GM19193 (cell line): ENCODE results near the gene ANXA8.

Experiments used
- POLR2A ChIP-seq: IDR thresholded peaks from 4 replicates; pipeline ENCODE4 v1.6.1; 2011; ENCODE audit not compliant: insufficient read depth, insufficient read length; ENCODE audit errors: extremely low read depth

Gene ANXA8

GRCh38 chr10:47424231-47424630 is 59.7 kb downstream of the ANXA8 start:
- TF ChIP-seq POLR2A: no peak

- no peak for TF ChIP-seq POLR2A
These were observed 60.4 kb downstream of the ANXA8 start for GRCh38 chr10:47423476-47423875.

- TF ChIP-seq POLR2A: no peak
These were observed 62.6 kb downstream of the ANXA8 start for GRCh38 chr10:47421057-47421952.

- no peak for TF ChIP-seq POLR2A
These were observed 63.4 kb downstream of the ANXA8 start for GRCh38 chr10:47420305-47421056.

GRCh38 chr10:47419421-47419820 is 64.5 kb downstream of the ANXA8 start:
- no peak for TF ChIP-seq POLR2A

- TF ChIP-seq POLR2A: no peak
These were observed 64.9 kb downstream of the ANXA8 start for GRCh38 chr10:47418966-47419365.

GRCh38 chr10:47418321-47418720 is 65.6 kb downstream of the ANXA8 start:
- TF ChIP-seq POLR2A: no peak
